ENCODE results near the gene UTP3.

- TF ChIP-seq POLR2A (IDR thresholded peaks at IDR 0.05): no peak
- TF ChIP-seq CTCF (IDR thresholded peaks at IDR 0.05): no peak
Measured at GRCh38 chr4:70640192-70640591, 48.1 kb upstream of the UTP3 start.

Data from adrenal gland (tissue), 5 donors.